RPMI7951 (cell line): ENCODE measurements around the gene AP5B1. TPM values are rescaled to one million over a fixed set of nuclear protein-coding genes. Genes with fewer than 3 reads are reported as not detected.

ENCODE experiments used
- DNase-seq: peaks from one replicate; pipeline ENCODE4 v3.0.0-alpha.2; 2012; ENCODE audit warnings: low read depth
- total RNA-seq: library from RNA; depleted of rRNA; stranded (reverse); fragments of >200 nt; shearing (Covaris generic); gene quantifications from 2 replicates; pipeline ENCODE4 v1.2.3, GENCODE V29; 2014; rRNA removed

Gene AP5B1
- total RNA-seq = 4.2 and 6.7 TPM in 2 replicates

- peak; percentile 86 for DNase-seq
These were observed at the start of gene AP5B1 for GRCh38 chr11:65780770-65781151. Gene AP5B1 (minus strand): TSS chr11:65780976. CDS start chr11:65780591, 385 bp downstream.

GRCh38 chr11:65829459-65829858, 48.7 kb upstream of the AP5B1 start:
- no peak for DNase-seq

GRCh38 chr11:65826984-65827735, 46.4 kb upstream of the AP5B1 start:
- no peak for DNase-seq

- DNase-seq = no peak
These were observed 42.2 kb upstream of the AP5B1 start for GRCh38 chr11:65822776-65823528.

GRCh38 chr11:65821107-65821506, 40.3 kb upstream of the AP5B1 start:
- no peak for DNase-seq

- DNase-seq = peak; percentile 71
These were observed 37.3 kb upstream of the AP5B1 start for GRCh38 chr11:65817835-65818680.

GRCh38 chr11:65817312-65817834, 36.6 kb upstream of the AP5B1 start:
- peak; percentile 29 for DNase-seq

GRCh38 chr11:65816696-65817095, 35.9 kb upstream of the AP5B1 start:
- no peak for DNase-seq

- no peak for DNase-seq
These were observed 34.3 kb upstream of the AP5B1 start for GRCh38 chr11:65814986-65815565.

- DNase-seq = peak; percentile 73
These were observed 33.6 kb upstream of the AP5B1 start for GRCh38 chr11:65814131-65814985.

GRCh38 chr11:65811764-65812475, 31.1 kb upstream of the AP5B1 start:
- DNase-seq = no peak

GRCh38 chr11:65810046-65810868, 29.5 kb upstream of the AP5B1 start:
- no peak for DNase-seq

- DNase-seq = no peak
These were observed 28.7 kb upstream of the AP5B1 start for GRCh38 chr11:65809496-65809895.

- no peak for DNase-seq
These were observed 28.1 kb upstream of the AP5B1 start for GRCh38 chr11:65808744-65809341.

- no peak for DNase-seq
These were observed 26.2 kb upstream of the AP5B1 start for GRCh38 chr11:65806979-65807378.

GRCh38 chr11:65803797-65804492, 23.2 kb upstream of the AP5B1 start:
- no peak for DNase-seq

- no peak for DNase-seq
These were observed 22.1 kb upstream of the AP5B1 start for GRCh38 chr11:65802841-65803240.
